ENCODE results near the gene CDC37L1. TPM values are rescaled to one million over a fixed set of nuclear protein-coding genes. Genes with fewer than 3 reads are reported as not detected.

Gene CDC37L1
- total and polyA plus RNA-seq, 2 of the 8 experiments (the other 6 are each of a cell fraction or from before 2014, with no cell fraction given) = 4.6 to 23.8 TPM

GRCh38 chr9:4669890-4670289 lies 9.5 kb upstream of the CDC37L1 start:
- H2BK20ac ChIP-seq (ENCODE audit: low read length) = no peak overlapping the region
- H2BK5ac ChIP-seq (ENCODE audit: low read depth, low read length) = no peak overlapping the region
- H3K9ac ChIP-seq (replicated peaks in 1 of 4; ENCODE audit: extremely low read depth in 1 of 4, low read depth in 3 of 4, low read length in 3 of 4) = no peak overlapping the region
- H3K9me3 ChIP-seq (ENCODE audit: insufficient read depth in 2 of 2, low read depth in 1 of 2, low read length in 1 of 2) = no peaks in the 10 kb centered on the region
- no peak overlapping the region for H3K4me3 ChIP-seq (ENCODE audit: extremely low read depth in 1 of 4, insufficient read depth in 2 of 4, low read depth in 3 of 4, low read length in 4 of 4)
- FAIRE-seq = no peak
- ChIA-PET CTCF (ENCODE audit: partially characterized antibody) (no interaction called here), POLR2A (ENCODE audit: partially characterized antibody) (interaction anchor here (1.2 kb wide), 1 partner anchor 9 kb away, joined by 3 read pairs; the partner anchor contains the start of gene CDC37L1)
- H3K14ac ChIP-seq (ENCODE audit: insufficient read length) = no peak overlapping the region
- no peak overlapping the region for H2BK15ac ChIP-seq (ENCODE audit: low read length)
- H4K8ac ChIP-seq (ENCODE audit: extremely low read depth, insufficient read depth, low read length) = no peak overlapping the region
- no peaks in the 10 kb centered on the region for H3K27me3 ChIP-seq (replicated peaks in 1 of 4; ENCODE audit: control insufficient read depth in 3 of 4, extremely low read depth in 1 of 4, insufficient read depth in 3 of 4, low read length in 3 of 4)
- H3K23ac ChIP-seq (ENCODE audit: insufficient read length) = no peak overlapping the region
- no peak overlapping the region for H2BK120ac ChIP-seq (replicated peaks; ENCODE audit: low read depth, low read length)
- H4K5ac ChIP-seq (ENCODE audit: insufficient read length, low read depth, low read length) = no peak overlapping the region
- no peak overlapping the region for H2AFZ ChIP-seq (ENCODE audit: low read length)
- H3K79me2 ChIP-seq (ENCODE audit: control insufficient read depth in 1 of 2, insufficient read depth in 2 of 2, low read length in 2 of 2) = no peaks in the 10 kb centered on the region
- no peak overlapping the region for H2BK12ac ChIP-seq (ENCODE audit: low read depth, low read length)
- H3K56ac ChIP-seq (replicated peaks; ENCODE audit: insufficient read length, low read depth, low read length) = no peak overlapping the region
- H3K23me2 ChIP-seq (ENCODE audit: low read depth, low read length) = peaks cover 5% of the 10 kb centered on the region; the same call in 1 of the 2 replicates
- H3K4ac ChIP-seq (replicated peaks; ENCODE audit: insufficient read length, low read depth, low read length) = no peak overlapping the region
- H3K27ac ChIP-seq (ENCODE audit: low read depth, low read length) = no peak overlapping the region
- peaks cover 0 to 9% (median 5%) of the 10 kb centered on the region in 4 experiments; a peak in 4 of 7 replicates for H3K4me1 ChIP-seq (replicated peaks in 1 of 4; ENCODE audit: control insufficient read depth in 3 of 4, insufficient read depth in 4 of 4, low read length in 3 of 4)
- no peak for DNase-seq (ENCODE audit: low read depth in 1 of 2, low spot score in 2 of 2)
- H3K4me2 ChIP-seq (ENCODE audit: insufficient read depth in 1 of 2, low read depth in 2 of 2, low read length in 2 of 2) = no peak overlapping the region
- no peak overlapping the region for H4K91ac ChIP-seq (replicated peaks; ENCODE audit: insufficient read length, low read length)
- H2AK5ac ChIP-seq (ENCODE audit: low read depth, low read length) = no peak overlapping the region
- no peaks in the 10 kb centered on the region for H4K20me1 ChIP-seq (replicated peaks in 1 of 2; ENCODE audit: control insufficient read depth in 1 of 2, insufficient read depth in 2 of 2, low read length in 2 of 2)
- H3K36me3 ChIP-seq (ENCODE audit: control insufficient read depth in 2 of 4, insufficient read depth in 4 of 4, low read length in 3 of 4) = no peaks in the 10 kb centered on the region
- TF ChIP-seq SIRT6 (IDR thresholded peaks at IDR 0.05; ENCODE audit: low read length) = no peak
- no peak for TF ChIP-seq FOSL1 (IDR thresholded peaks at IDR 0.05; ENCODE audit: insufficient read depth, low read depth, low read length)
- TF ChIP-seq ZNF274 (IDR thresholded peaks at IDR 0.05; ENCODE audit: borderline replicate concordance, extremely low read depth, low read length) = no peak
- TF ChIP-seq RFX5 (IDR thresholded peaks at IDR 0.05; ENCODE audit: borderline replicate concordance, low read depth, low read length) = no peak
- H3K79me1 ChIP-seq (ENCODE audit: low read depth, low read length) = no peaks in the 10 kb centered on the region
- no peak overlapping the region for H3K18ac ChIP-seq (ENCODE audit: extremely low read depth, low read length)
